ENCODE data around the gene HKDC1.
"Not testable (repeated sequence)": the region's sequence is repeated elsewhere in the genome, so short reads cannot be mapped to it uniquely, and the experiment has no call there.

The HKDC1 gene

GRCh38 chr10:69278446-69278963, 58.4 kb downstream of the HKDC1 start, which contains the start of gene HK1:
HK1 (plus strand) TSS chr10:69278496.
- Mint-ChIP-seq H3K27me3 (ENCODE audit: low read depth, poor library complexity) (peaks cover 7% of the 10 kb centered on the region), H3K27ac (peak within 1 kb of the TSS; percentile 50), H3K9me3 (no peaks in the 10 kb centered on the region), H3K4me3 (no peak within 1 kb of the TSS), H3K4me1 (no peaks in the 10 kb centered on the region), H3K36me3 (ENCODE audit: low read depth) (no peaks in the 10 kb centered on the region)
- no peak for TF ChIP-seq CTCF (IDR thresholded peaks at IDR 0.05)
- no peak for DNase-seq

DNA sequence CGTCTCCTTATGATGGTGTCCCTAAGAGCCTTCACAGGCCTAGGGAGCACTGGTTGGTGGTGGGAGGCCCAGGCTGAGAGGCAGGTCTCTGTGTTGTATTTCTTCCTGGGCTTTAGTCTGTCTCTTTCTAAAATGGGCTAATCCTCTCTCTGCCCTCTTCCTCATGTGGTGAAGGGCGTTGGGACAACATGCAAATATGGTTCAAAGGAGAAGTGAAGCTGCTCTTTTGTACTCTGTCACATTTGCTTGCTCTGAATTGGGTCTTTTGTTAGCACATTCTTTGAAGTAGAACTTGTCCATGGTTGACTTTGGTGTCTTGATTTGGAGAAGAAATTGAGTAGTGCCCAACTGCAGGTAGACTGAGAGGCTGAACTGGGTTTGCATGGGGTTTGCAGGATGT, 59.0 kb downstream of the HKDC1 start:
- H3K4me3 Mint-ChIP-seq = no peak overlapping the region
- no peaks in the 10 kb centered on the region for H3K4me1 Mint-ChIP-seq
- TF ChIP-seq CTCF (IDR thresholded peaks at IDR 0.05) = no peak
- no peaks in the 10 kb centered on the region for H3K36me3 Mint-ChIP-seq (ENCODE audit: low read depth)
- H3K9me3 Mint-ChIP-seq = no peaks in the 10 kb centered on the region
- H3K27me3 Mint-ChIP-seq (ENCODE audit: low read depth, poor library complexity) = peaks cover 7% of the 10 kb centered on the region
- no peak for DNase-seq
- no peak overlapping the region for H3K27ac Mint-ChIP-seq

DNA sequence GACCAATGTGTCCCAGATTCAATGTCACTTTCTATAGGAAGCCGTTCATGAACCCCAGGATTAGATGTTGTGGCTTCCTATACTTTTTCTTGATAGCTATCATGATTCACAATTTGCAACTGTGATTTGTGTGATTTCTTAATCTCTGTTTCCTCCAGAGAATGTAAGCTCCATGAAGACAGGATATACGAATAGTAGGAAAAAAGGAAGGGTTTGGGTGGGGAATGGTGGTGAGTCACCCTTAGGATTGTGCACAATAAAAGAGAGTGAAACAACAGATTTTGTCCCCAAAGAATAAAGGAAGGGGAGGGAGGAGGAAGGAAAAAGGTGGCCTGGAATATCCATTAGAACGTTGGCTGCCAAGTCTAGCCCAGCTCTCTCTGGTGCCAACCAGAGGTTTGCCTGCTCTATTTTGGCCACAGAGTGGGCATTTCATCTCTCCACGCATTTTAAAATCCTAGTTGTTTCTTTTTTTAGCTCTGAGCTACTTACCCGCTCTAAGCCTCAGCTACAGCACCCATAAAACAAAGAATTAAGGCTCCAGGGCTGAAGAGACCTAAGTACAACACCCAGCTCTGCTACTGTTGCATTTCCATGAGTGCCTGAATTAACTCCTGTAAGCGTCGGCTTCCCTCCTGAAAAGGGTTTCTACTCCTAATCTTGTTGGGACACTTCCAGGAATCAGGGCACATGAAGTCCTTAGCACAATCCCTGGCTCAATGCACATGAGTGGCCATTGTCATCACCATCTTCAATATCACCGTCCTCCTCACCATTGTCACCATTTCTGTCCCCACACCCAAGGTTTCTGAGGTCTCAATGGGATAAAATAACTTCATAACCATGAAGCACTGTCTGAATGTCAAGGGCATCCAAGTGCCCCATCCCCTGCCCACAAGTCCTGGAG, 61.6 kb downstream of the HKDC1 start:
- no peak for DNase-seq
- Mint-ChIP-seq H3K4me1 (peaks cover 9% of the 10 kb centered on the region), H3K9me3 (no peaks in the 10 kb centered on the region), H3K27me3 (ENCODE audit: low read depth, poor library complexity) (peaks cover 7% of the 10 kb centered on the region), H3K4me3 (no peak overlapping the region), H3K36me3 (ENCODE audit: low read depth) (no peaks in the 10 kb centered on the region), H3K27ac (peak overlapping the region; percentile 47)
- TF ChIP-seq CTCF (IDR thresholded peaks at IDR 0.05) = no peak

- peaks cover 11% of the 10 kb centered on the region for H3K27me3 Mint-ChIP-seq (ENCODE audit: low read depth, poor library complexity)
- not testable (repeated sequence) for H3K27ac Mint-ChIP-seq, H3K9me3 Mint-ChIP-seq
These were observed 64.3 kb downstream of the HKDC1 start for GRCh38 chr10:69284402-69284801.

DNA sequence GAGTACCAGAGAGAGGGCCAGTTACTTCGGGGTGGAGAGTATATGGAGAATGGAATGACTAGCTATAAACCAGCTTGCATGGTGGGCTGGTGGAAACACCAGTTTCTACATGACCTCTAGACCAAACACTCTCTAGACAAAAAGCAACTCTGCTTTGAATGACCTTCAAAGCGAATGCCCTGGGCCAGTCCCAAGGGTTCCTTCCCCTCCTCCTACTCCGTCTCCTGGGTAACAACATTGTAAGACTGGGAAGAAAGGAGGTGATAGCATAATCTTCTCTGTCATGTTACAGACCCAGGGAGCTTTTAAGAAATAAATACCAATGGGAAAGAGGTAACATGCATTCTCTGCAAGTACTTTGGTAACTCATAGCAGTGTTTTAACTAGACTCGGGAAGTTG, 65.6 kb downstream of the HKDC1 start:
- peaks cover 11% of the 10 kb centered on the region for H3K27me3 Mint-ChIP-seq (ENCODE audit: low read depth, poor library complexity)
- no peak overlapping the region for H3K27ac Mint-ChIP-seq
- no peaks in the 10 kb centered on the region for H3K9me3 Mint-ChIP-seq
- no peak for DNase-seq
- no peak for TF ChIP-seq CTCF (IDR thresholded peaks at IDR 0.05)
- no peaks in the 10 kb centered on the region for H3K36me3 Mint-ChIP-seq (ENCODE audit: low read depth)
- H3K4me1 Mint-ChIP-seq = peaks cover 9% of the 10 kb centered on the region
- no peak overlapping the region for H3K4me3 Mint-ChIP-seq

More at GRCh38 chr10:69284402-69284801, 64.3 kb downstream of the HKDC1 start:
- not testable (repeated sequence) for DNase-seq; H3K36me3 Mint-ChIP-seq (ENCODE audit: low read depth); H3K4me3 Mint-ChIP-seq; H3K4me1 Mint-ChIP-seq

DNA sequence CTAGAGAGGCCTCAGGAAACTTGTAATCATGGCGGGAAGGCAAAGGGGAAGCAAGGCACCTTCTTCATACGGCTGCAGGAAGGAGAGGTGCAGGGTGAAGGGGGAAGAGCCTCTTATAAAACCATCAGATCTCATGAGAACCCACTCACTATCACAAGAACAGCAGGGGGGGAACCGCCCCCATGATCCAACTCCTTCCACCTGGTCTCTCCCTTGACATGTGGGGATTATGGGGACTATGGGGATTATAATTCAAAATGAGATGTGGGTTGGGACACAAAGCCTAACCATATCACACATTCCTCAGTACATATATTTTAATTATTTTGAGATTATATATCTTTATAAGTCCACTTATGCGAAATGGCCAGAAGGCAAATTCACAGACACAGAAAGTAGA, 67.0 kb downstream of the HKDC1 start:
- H3K27ac Mint-ChIP-seq = no peak overlapping the region
- no peak for TF ChIP-seq CTCF (IDR thresholded peaks at IDR 0.05)
- H3K4me1 Mint-ChIP-seq = peaks cover 9% of the 10 kb centered on the region
- H3K36me3 Mint-ChIP-seq (ENCODE audit: low read depth) = no peaks in the 10 kb centered on the region
- DNase-seq = no peak
- H3K27me3 Mint-ChIP-seq (ENCODE audit: low read depth, poor library complexity) = peaks cover 8% of the 10 kb centered on the region
- no peak overlapping the region for H3K4me3 Mint-ChIP-seq
- no peaks in the 10 kb centered on the region for H3K9me3 Mint-ChIP-seq
